NCI-H69 (cell line): ENCODE measurements around the gene RNU1-1.
"Not testable (repeated sequence)": the region's sequence is repeated elsewhere in the genome, so short reads cannot be mapped to it uniquely, and the experiment has no call there.

Experiments used
- DNase-seq: peaks from one replicate; lab custom pipeline; 2025; lab: John Stamatoyannopoulos, UW

RNU1-1 gene

DNA sequence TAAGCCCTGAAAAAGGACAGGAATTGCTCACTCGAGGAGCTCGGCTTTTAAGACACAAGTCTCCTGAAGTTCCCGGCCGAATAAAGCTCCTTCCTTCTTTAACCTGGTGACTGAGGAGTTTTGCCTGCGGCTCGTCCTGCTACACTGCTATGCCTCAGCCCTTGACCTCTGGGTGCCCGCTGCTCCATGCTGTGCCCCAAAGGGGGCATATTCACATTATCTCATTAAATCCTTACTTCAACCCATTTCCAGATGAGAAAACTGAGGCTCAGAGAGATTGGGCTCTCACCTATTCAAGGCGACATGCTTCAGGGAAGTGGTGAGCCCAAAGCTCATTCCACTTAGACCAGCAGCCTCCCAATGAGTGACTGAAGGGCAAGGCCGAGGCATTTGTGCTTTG, 20.4 kb downstream of the RNU1-1 start:
- not testable (repeated sequence) for DNase-seq

DNA sequence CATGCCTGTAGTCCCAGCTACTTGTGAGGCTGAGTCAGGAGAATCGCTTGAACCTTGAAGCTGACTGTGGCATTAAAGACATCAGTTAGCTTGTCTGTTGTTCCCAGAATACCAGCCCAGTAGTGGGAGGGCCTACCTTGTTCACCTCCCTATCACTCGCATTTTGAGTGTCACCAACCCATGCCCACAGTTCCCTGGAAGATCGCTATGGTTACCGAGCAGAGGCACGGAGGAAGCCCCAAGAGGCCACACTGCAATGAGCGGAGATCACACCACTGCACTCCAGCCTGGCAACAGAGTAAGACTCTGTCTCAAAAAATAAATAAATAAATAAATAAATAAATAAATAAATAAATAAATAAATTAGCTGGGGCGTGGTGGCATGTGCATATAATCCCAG, 21.1 kb downstream of the RNU1-1 start:
- peak; percentile 3 for DNase-seq

DNA sequence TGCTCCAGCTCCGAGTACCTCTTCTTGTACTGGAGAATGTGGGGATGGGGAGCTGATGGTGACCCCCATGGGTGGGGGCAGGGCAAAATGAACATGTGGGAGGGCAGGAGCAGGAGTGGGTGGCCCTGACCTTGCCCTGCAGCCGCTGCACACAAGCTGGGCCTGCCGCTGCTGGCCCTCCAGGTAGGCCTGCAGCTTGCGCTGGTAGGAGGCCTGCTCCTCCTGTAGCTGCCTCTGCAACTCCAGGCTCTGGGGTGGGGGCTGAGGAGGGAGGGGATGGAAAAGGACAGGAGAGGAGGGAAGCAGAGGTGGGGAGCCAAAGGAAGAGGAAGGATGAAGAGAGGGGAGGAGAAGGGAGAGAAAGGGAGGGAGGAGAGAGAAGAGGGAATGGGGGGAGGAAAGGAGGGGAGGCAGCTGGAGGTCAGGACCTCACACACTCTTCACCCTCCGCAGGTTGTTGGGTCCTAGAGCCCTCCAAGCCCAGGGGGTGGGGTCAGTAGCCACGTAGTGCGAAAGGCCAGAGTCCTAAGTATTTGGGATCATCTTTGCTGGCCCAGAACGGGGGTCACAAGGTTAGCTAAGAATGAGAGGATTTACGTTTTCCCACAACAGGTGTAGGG, 22.9 kb downstream of the RNU1-1 start:
- DNase-seq = no peak

DNA sequence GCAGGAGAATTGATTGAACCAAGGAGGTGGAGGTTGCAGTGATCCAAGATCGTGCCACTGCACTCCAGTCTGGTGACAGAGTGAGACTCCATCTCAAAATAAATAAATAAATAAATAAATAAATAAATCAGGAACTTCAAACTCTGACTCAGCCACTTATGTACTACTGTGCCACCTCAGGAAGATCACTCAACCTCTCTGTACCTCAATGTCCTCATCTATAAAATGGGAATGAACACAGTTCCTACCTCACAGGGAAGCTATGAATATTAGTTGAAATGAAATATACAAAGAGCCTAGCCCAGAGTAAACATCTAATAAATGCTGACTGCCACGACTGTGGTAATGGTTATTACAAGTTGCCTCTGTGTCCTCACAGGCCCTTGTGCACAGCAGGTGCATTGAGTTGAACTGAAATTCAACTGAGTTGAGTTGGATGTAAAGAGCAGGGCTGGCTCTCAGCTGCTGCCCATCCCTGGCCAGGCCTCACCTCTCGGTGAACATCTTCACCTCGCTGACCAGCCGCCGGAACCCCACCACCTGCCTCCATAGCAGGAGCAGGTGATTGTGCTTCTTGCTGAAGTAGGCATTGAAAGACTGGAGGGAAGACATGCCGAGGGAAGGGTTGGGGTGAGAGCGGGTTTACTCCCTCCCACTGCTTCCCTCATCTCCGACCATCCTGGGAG, 24.7 kb downstream of the RNU1-1 start:
- not testable (repeated sequence) for DNase-seq

DNA sequence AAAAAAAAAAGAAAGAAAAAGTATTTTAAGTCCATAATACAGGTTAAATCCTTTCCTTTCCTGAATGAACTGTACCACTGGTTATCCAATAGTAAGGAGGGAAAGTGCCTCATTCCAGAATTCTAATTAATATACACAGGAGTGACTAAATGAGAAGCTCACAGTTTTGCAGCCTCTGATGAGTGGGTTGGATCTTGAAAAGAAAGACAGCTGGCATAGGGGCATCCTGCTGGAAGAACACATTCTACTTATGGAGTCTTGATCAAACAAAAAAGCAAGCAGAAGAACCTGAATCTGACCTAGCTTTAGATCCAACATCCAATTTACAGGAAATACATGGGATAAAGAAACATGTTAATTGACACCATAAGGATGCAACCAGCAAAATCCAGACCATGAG, 27.1 kb downstream of the RNU1-1 start:
- not testable (repeated sequence) for DNase-seq

DNA sequence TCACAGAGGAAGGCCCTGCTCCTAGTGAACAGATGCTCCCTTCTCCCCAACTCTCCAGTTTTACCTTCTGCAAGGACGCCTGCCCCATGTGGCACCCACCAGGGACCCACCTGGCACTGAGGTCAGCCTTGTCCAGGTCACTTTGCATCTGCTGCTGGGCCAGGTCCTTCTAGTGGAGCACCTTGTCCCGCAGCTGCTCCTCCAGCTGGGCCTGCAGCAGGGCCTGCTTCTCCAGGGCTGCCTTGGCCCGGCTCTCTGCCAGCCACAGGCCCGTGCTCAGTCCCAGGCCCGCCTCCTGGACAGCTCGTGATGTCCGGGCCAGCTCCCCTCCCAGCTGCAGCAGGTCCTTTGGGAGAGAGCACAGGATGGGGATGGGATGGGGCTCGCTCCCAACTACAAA, 27.8 kb downstream of the RNU1-1 start:
- DNase-seq = not testable (repeated sequence)

DNA sequence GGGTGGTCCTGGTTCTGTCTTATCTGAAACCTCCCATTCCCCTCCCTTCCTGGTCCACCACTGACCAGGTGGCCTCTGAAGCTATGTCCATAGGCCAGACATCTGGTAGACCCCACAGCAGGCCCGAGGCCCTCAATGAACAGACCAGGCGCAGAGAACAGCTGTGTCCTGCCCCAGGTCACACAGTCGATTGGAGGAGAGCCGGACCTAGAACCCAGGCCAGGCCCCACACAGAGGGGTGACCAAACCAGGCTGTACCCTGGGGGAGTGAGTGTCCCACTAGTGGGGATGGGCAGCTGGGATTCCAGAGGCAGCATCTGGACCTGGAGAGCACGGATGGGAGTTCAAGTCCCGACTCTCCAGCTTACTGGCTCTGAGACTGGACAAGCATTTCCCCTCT, 29.2 kb downstream of the RNU1-1 start:
- DNase-seq = no peak

DNA sequence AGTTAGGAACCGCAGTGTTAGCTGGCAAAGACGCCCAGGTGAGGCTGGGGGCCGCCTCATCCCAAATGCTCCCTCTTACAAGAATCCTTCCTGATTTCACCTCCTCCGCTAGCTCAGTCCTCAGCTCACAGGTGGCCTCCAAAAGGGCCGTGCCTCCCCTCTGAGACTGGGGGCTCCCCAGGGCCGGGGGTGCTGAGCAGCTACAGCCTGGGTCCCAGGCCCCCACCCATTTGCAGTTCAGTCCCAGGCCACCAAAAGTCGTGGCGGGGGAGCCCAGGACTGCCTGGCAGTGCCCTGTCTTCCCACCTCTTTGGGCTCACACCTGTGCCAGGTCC, 29.6 kb downstream of the RNU1-1 start:
- DNase-seq = no peak

DNA sequence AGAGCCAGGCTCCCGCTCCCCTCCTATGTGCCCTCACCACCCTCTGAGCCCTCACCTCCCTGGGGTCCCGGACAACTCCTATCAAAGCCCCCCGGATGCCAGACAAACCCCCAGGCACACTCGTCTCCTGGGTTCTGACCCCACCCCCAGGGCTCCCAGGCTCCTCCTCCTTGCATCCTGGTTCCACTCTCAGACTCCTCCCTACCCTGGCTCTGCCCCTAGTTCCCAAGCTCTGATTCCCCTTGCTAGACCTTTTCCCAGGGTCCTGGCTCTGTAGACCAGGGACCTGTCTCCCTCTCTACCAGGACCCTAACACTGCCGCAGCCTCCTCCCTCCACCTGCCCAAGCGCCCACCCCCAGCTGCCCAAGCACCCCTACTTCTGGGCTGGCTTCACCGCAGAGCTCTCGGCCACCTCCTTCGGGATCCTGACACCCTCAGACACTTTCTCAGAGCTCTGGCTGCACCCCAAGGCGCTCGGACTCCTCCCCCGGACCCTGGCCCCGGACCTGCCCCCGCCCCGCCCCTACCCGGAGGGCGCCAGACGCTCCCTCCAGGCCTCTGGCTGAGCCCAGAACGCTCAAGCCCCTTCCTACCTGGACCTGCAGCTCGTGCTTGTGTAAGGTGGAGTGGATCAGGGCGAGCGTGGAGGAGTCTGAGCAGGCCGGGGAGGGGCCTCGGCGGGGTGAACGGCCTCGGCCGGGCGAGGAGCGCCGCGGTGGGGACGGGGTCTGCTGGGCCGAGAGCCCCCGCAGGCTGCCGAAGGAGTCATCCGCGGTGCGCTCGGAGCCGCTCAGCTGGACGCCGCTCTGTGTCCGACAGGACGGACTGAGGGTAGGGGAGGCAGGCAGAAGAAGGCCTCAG, 30.2 kb downstream of the RNU1-1 start:
- not testable (repeated sequence) for DNase-seq

DNA sequence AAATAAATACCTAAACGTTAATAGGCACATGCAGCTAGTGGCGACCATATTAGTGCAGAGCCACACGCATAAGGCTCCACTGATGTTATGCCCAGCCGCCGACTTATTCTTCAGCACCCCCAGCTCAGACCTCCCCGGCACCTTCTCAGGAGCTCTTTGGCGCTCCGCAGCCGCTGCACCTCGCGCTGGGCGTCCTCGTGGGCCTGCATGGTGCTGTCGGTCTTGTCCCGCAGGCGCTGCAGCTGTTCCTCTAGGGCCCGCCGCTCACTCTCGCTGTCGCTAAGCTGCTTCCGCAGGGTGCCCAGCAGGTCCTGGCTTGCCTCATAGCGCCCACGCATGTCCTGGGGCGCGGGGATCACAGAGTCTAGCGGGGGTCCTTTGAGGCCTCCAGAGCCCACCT, 30.9 kb downstream of the RNU1-1 start:
- DNase-seq = not testable (repeated sequence)

DNA sequence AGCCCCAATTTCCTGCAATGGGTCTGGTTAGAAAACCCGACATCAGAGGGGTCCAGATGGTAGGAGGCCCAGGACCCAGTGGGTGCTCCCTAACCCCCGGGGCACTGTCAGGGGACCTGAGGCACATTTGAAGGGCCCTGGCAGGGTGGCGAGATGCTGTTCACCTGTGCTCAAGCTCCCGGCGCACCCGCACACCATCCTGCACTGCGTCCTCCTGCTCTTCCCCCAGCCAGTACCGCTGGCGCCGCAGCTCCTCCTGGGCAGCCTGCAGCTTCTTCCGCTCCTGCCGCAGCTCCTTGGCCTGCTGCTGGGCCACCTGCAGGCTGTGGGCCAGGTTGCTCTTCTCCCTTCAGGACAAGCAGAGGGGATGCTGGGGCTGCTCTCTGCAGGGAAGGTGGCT, 36.0 kb downstream of the RNU1-1 start:
- no peak for DNase-seq

DNA sequence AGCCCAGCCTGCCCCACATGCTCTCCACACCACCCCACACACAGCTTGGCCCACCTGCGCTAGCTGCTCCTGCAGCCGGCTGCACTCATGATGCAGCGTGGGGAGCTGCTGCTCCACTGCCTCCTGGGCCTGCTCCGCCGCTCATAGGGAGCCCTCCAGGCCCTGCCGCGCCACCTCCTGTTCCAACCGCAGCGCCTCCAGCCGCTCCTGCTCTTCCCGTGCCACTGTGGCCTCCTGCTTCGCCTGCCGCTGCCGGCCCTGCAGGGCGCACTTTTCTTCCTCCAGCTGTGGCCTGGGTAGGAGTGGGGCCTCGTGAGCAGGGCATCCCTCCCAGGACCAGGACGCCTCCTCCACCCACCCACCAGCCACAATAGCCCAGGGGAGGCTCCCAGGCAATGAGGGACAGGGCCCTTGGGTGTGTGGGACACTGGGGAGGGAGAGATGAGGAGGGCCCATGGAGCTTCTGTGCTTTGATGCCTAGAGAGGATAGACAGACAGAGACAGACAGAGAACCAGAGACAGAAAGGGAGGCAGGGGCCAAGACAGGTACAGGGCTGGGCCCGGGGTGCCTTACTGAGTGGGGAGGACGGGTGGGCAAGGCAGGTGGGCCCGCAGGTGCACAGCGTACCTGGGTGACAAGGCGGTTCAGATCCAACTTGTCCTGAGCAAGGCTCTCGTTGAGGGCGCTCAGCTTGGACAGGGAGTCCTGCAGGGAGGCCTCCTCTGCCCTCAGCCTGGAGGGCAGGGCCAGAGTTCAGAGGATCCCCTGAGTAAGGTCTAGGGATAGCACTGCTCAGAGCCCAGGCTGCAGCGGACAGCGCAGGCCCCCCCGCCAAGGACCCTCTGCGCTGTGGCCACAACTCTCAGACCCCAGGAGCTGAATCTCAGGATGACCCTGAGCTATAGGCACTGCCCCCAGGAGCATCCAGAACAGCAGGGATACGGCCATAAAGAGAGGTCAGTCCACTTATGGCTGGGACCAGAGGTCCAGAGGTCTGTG, 38.0 kb downstream of the RNU1-1 start:
- DNase-seq = not testable (repeated sequence)

DNA sequence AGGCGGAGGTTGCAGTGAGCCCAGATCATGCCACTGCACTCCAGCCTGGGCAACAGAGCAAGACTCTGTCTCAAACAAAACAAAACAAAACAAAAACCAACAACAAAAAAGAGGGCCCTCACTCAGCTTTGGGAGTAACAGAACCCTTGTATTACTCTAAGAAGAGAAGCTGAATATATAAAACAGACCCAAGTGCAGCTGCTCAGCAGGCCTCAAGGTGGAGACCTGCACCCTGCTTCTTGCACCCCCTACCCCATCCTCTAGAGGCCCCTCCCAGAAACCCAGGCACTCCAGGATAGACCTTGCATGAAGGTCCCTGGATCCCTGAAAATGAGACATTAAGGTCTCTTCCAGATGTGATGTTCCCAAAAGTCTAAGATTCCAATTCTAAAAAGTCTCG, 39.2 kb downstream of the RNU1-1 start:
- peak; percentile 14 for DNase-seq

DNA sequence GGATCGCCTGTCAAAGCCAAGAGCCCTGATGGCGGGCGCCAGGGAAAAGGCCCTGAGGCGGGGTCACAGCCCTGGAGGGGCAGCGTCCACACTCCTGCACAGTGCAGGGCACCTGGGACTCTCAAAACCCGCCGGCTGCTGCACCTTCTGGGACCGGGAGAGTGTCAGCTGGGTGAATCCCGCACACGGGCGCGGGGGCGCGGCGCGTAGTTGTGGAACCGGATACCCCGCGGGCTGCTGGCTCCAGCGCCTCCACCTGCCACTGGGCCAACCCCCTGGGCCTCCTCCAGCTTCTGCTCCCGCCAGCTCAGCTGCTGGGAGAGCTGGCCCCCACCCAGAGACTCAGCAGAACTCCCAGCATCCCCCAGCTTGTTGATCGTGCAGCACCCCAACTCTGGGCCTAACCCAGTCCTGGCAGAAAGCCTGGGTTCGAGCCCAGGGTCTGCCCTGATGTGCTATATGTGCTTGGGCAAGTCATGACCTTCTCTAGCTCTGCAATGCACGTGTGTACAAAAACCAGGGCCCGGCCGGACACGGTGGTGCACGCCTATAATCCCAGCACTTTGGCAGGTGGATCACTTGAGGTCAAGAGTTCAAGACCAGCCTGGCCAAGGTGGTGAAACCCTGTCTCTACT, 39.8 kb downstream of the RNU1-1 start:
- DNase-seq = no peak

DNA sequence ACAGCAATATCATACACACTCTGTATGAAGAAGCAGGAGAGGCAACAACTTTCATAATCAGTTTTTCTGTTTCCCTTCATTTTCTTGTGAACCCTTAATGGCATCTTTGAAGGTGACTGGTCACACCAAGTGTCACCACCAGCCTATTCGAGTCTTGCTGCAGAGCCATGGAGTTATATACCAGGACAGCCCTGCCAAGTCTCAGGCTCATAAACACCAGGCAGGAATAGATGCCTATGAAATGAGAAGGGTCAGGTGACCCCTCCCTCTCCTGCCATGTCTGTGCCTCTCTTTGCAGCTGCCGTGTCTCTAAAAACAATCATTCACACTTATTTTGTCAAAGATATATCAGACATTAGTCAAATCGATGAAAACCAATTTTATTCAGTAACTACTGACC, 45.5 kb downstream of the RNU1-1 start:
- no peak for DNase-seq

DNA sequence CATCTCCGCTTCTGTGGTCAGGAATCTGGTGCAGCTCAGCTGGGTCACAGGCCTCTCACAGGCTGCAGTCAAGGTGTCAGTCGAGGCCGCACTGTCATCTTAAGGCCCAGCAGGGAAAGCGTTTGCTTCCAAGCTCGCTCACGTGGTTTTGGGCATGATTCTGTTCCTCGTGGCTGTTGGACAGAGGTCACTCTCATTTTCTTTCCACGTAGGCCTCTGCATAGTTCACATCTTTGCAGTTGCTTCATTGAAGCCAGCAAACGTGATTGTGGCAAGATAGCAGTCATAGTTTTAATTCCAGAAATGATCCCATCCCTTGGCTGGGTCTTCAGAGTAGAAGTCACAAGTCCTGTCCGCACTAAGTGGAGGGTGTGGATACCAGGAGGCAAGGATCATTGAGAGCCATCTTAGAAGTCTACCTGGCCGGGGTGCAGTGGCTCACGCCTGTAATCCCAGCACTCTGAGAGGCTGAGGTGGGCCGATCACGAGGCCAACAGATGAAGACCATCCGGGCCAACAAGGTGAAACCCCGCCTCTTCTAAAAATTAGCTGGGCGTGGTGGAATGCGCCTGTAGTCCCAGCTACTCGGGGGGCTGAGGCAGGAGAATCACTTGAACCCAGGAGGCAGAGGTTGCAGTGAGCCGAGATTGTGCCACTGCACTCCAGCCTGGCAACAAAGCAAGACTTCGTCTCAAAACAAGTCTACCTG, 49.0 kb downstream of the RNU1-1 start:
- DNase-seq = no peak
